COLO668 (cell line): ENCODE results near the gene CMTR2.

ENCODE experiments used
- DNase-seq: peaks from one replicate; lab custom pipeline; 2025; ENCODE audit not compliant: unreplicated experiment; lab: John Stamatoyannopoulos, UW

Gene CMTR2

DNA sequence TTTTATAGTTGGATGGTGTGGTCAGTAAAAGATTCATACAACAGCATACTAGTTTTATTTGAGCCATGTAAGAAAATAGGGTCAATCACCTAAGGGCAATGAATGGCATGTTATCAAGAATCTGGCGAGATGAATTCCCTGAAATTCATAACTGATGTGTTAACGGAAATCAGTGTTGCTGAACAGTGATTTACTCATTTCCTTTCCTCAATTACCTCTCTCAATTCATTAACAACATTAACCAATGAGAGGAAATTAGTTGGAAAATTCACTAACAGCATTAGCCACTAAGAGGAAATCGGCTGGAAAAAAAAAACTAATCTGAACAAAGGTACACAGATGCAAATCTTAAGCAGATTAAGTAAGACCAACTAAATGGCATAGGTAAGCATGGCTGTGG is 6.3 kb downstream of the CMTR2 start:
- DNase-seq: no peak

DNA sequence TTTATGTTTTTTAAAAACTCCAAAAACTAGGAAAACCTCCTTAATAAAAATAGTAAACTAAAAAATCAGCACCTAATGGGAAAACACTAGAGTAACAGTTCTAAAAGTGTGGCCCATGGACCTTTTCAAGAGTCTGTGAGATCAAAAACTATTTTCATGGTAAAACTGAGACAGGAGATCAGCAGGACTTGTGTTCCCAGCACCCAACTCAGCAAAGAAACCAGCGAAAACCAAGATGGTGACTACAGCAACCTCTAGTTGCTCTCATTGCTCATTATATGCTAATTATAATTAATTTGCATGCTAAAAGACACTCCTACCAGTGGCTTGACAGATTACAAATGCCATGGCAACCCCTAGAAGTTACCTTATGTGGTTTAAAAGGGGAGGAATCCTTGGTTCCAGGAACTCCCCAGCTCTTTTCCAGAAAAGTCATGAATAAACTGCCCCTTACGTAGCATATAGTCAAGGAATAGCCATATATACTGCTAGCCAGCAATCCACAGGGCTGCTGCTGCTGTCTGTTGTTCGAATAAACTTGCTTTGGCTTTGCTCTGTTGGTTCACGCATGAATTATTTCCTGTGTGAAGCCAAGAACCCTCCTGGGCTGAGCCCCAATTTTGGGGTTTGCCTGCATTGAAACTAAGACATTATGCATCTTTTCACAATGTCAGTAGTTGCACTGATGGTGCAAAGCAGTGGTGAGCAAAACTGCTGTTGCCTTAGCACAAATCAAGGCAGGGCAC is 12.4 kb downstream of the CMTR2 start:
- DNase-seq: no peak

DNA sequence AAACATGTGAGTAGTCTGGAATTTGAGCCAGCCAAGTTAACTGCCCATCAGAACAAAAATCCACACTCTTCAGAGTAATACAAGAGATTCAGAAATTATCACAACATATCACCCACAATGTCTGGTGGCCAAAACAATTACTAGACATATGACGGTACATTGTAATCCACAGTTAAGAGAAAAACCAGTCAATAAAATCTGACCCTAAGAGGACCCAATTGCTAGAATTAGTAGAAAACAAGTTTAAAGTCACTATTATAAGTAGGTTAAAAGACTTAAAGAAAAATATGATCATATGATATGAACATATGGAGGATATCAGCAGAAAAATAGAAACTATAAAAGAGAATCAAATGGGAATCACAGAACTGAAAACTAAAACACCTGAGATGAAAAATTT is 15.8 kb downstream of the CMTR2 start:
- no peak for DNase-seq

DNA sequence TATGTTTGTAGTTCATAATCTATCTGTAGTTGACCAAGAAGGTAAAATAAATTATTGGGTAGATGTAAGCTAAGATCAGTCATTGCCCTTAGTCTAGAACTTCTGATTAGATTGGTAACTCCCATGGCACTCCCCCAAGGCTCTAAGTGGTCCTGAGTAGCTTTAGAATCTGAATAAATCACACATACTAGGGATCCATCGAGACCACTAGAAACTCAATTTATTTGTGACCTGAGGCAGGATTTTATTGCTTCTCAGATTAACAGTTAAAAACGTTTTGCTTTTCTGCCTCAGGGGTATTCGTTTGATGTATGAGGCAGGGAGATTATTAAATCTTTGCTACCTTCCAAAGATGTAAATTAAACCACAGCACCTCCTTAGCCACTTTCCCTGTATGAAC is 24.9 kb downstream of the CMTR2 start:
- no peak for DNase-seq

DNA sequence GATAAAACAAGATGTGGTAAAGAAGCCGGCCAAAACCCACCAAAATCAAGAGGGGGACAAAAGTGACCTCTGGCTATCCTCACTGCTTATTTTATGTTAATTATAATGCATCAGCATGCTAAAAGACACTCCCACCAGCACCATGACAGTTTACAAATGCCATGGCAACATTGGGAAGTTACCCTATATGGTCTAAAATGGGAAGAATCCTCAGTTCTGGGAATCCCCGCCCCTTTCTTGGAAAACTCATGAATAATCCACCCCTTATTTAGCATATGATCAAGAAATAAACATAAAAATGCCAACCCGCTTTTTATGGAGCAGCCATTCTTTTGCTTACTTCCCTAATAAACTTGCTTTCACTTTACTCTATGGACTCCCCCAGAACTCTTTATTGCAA is 25.6 kb downstream of the CMTR2 start:
- DNase-seq: no peak

DNA sequence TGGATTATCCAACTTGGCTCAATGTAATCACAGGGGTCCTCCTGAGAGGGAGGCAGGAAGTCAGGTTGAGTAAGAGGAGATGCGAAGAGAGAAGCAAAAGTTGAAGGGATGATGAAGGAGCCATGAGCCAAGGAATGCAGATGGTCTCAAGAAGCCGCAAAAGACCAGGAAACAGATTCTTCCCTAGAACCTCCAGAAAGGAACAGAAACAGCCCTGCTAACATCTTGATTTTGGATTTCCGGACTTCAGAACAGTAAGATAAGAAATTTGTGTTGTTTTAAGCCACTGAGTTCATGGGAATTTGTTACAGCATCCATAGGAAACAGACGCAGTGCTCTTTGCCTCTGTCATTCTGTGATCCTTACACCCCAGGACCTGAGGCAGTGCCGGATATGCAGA is 26.8 kb downstream of the CMTR2 start:
- no peak for DNase-seq

DNA sequence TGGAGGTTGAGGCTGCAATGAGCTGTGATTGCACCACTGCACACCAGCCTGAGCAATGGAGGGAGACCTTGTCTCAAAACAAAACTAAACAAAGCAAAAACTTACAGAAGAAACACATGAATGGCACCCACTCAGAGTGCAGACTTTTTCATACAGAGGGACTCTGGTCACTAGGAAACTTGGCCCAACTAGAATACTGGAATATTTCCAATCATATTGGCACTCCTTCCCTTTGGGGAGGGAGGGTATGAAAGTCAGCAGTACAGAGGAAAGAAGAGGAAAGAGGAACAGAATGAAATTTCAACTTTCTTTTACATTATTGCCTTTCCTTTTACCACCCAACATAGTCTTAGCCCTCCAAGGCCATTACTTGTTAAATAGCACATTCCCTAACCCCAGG is 28.2 kb downstream of the CMTR2 start:
- DNase-seq: no peak

DNA sequence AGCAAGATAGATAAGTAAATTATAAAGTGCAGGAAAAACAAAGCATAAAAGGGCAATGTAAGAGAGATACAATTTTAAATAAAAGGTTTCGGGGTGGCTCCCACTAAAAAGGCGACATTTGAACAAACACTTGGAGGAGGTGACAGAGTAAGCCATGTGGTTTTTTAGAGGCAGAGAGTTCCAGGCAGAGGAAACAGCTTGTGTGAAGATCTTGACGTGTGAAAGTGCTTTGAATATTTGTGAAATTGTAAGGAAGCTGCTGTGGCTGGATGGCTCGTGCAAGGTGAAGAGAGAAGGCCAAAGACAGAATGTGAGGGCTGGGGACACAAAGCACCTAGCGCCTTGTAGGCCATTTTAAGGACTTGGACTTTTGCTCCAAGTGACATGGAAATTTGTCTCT is 30.1 kb downstream of the CMTR2 start:
- no peak for DNase-seq

DNA sequence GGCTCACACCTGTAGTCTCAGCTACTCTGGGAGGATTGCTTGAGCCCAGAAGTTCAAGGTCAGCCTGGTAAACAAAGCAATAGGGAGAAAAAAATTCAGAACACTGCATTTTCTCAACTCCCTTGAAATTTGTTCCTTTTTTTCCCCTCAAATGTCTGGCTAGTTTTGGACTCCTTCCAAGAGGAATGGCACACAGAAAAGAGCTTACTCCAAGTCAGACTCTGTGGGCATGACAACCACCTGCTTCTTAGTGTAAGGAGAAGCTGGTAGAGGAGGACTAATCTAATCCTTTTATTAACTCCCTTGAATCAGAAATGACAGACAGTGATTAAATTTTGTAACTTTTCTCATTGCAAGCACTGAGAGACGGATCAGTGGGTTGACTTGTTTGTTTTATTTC is 30.8 kb downstream of the CMTR2 start:
- no peak for DNase-seq

DNA sequence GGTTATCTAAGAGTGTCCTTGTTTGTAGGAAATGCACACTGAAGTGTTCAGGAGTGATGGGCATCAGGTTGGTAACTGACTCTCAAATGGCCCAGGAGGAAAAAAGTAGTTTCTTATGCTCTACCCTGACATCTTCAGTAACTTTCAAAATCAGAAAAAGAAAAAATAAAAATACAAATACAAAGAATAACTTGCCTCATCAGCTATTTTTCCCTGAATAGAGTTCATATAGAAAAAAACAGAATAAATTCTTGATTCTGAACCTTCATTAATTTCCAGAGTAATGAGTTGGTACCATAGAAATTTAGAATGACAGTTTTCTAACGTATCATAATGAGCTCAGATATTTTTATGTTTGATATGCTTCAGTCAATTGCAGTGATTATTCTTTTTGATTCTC is 31.4 kb downstream of the CMTR2 start:
- no peak for DNase-seq

DNA sequence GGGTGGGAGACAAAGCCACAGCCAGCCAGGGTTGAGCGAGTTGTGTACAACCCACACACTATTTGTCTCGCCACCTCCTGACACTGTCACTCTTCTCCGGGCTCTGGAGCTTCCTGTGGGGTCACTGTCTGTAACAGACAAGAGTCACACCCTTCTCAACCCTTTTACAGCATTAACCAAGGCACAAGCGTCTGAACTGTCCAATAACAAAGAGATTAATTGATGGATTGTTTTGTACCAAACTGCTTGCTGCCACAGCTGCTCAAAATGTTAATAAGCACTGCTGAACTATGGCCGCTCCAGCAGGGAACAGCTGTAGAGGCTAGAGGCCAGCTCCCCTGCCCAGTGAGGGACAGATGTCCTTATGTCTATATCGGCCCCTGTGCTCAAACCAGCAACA is 33.5 kb downstream of the CMTR2 start:
- no peak for DNase-seq

DNA sequence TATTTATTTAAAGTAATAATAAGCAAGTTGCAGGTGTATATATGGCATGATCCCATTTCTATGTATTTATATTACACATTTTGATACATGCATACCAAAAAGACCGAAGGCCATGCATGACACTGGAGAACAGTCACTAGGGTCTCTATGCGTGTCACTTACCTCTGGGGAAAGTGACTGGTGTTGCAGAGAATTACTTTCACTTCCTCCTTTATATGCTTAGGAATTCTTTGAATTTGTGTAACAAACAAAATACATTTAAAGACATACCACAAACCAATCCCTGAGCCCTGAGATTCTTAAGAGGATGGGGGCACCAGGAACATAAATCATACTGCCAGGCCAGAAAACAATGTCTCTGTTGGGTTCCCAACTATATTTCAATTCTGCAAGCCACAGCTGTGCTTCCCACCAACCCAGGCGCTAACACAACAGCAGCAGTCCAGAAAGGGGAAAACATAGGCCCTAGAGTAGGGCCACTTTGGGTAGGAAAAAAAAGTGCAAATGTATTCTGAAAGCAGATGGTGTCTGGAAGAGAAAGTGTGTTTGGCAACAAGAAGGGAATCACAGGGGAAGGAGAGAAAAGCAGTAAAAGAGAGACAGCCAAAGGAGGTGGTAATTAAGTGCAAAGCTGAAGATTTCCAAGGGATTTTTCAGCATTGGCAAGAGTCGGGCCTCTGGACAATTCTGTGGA is 34.2 kb downstream of the CMTR2 start:
- no peak for DNase-seq

DNA sequence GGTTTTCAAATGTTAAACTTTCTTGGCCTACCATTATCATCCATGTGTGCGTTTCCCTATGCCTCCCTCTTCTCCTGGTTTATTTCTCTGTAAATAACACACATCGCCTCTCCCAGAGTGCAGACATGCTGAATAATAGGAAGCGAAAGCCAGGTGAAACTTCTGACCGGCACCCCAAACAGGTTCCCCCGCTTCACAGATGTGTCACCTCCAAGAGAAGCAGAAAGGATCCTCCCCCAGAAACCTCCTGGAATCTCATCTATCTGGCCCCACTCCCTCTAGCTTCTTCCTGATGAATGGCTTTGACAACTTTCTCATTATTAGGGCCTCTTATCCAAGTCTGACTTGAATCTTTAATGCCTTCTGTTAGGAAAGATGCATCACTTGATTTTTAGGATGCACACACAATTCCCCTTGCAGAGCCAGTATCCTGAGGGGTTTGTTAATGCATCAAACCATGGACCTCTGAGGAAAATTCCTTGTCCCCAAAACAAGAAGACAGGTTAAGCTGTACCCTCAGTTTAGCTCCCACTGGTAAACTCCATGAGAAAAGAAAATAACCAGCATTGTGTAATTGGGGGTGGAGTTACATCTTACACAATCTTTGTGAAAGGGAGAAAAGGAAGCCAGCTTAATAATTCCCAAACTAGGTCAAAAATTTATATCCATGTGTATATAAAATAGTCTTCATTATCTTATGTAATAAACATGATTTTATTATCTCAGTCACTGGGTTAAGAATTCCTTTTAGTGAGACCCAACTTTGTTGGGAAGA is 38.6 kb downstream of the CMTR2 start:
- no peak for DNase-seq

DNA sequence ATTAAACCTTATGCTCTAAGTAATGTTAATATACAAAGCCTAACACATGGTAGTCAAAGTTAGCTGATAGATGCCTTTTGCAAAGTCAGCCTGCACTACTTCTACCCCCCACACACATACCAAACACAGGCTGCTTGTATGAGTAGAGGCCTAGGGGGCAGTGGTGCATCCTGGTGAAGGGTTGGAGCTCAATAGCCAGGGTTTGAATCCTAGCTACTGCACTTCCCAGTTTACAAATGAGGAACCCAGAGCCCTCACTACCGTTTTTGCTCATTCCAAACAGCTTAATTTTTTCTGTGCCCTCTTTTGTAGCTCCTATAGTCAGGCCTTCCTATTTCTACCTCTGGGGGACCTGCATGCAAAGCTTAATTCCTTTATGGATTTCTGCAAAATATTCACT is 39.8 kb downstream of the CMTR2 start:
- no peak for DNase-seq

DNA sequence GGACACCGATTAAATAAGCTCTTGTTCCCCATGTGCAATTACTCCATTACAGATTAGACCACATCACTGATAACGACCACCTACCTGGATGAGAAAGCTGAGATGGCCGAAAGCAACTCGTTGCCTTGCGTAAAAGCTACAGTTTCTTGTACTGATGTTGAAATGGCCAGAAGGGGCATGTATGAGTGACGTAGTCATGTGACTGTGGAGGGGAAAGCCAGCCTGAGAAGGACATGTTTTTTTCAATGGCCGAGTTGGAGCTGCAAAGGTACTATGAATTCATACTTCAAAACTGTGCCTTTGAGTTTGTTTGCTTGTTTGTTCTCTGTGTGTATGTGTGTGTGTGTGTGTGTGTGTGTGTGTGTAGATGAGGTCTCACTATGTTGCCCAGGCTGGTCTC is 41.7 kb downstream of the CMTR2 start:
- no peak for DNase-seq

DNA sequence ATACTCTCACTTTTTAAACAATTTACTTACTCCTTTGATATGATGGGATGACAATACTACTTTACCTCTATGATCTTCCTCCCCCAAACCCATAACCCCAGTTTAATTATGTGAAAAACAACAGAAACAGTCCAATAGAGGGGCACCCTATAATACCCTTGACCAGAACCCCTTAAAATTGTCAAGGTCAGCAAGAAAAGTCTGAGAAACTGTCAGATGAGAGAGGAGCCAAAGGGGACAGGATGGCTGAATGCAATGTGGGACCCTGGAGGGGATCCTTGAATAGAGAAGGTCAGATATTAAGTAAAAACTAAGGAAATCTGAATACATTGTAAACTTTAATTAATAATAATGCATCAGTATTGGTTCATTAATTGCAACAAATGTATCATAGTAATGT is 42.9 kb downstream of the CMTR2 start:
- DNase-seq: no peak

DNA sequence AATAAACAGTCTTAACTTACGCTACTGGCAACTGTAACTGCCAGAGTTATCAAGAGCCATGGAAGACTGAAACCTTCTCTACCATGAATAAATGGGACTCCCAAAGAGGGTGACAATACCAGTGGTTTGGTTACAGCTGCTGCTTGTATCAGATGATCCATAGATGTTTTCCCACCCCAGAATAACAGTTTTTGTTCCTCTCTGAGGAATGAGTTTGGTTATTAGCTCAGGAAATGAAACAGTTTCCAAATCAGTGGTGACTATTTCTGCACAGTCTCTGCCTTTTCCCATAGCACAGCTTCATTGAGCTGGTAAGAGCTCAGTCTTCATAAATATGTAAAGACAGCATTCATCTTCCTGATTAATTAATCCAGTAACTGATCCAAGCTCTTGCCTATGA is 44.7 kb downstream of the CMTR2 start:
- DNase-seq: no peak

DNA sequence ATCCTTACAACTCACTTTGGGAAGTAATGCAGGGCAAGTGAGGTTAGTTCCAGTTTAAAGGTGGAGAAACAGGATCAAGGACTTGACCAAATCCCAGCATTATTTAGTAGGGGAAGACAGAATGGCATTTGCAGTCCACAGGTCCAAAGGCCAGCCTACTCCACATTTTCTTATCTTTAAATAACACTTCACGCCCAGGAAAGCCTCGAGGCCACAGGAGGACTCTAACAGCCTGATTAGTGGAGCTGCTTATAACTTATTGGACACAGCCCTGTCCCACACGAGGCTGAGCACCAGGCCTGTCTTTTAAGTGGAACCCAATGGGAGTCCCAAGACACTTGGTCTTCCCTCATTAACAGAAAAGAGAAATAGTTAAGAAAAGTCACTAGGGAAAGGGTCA is 46.6 kb downstream of the CMTR2 start:
- no peak for DNase-seq

DNA sequence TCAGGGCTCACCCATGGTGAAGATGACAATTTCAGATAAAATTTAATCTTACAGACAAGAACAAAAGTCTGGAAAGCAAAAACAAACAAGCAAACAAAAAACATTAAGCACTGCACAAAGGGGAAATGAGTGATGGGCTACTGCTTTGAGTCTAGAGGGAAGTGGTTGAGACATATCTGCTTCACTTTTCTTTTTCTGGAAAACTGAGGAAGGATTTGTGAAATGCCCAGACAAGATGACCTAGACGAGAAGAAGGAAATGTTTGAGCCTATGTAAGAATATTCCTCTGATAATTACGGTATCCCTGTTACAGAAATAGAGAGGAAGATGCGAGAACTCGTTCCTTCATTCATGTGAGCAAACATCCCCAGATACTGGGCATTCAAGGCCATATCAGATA is 47.2 kb downstream of the CMTR2 start:
- DNase-seq: no peak
